Suprapubic skin (tissue), 3 donors: ENCODE results near the gene GGN.

Experiments used
- POLR2AphosphoS5 ChIP-seq, 3 donors: sonication (generic); formaldehyde crosslinking; IDR thresholded peaks; one replicate each; pipeline ENCODE4 v1.6.1; 2017; ENCODE audit warnings: antibody characterized with exemption in 3 of 3
- TF ChIP-seq, protein P1 (sequence below), 2 donors: fragments of 200-600 bp in 1 of 2; fragments of 450-650 bp in 1 of 2; sonication (generic) in 1 of 2; IDR thresholded peaks; one replicate each; pipeline ENCODE4 v1.5.1; 2016 to 2019; ENCODE audit warnings: antibody characterized with exemption in 2 of 2, mild to moderate bottlenecking in 1 of 2, moderate library complexity in 1 of 2

DNA sequence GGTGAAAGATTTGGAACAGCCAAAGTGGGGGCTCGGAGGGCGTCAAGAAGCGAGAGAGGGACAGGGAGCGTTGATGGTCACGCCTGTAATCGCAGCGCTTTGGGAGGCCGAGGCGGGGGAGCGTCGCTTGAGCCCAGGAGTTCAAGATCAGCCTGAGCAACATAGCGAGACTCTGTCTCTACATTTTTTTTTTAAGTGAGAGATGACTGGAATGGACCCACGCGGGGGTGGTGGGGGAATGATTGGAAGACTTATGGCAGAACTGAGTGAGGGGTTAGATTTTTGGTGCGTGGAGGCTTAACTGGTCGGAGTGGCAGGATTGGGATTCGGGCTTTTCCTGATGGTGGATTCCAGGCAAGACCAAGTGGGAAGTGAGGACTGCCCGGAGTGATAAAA lies 12.7 kb downstream of the GGN start:
- TF ChIP-seq, protein P1, sequence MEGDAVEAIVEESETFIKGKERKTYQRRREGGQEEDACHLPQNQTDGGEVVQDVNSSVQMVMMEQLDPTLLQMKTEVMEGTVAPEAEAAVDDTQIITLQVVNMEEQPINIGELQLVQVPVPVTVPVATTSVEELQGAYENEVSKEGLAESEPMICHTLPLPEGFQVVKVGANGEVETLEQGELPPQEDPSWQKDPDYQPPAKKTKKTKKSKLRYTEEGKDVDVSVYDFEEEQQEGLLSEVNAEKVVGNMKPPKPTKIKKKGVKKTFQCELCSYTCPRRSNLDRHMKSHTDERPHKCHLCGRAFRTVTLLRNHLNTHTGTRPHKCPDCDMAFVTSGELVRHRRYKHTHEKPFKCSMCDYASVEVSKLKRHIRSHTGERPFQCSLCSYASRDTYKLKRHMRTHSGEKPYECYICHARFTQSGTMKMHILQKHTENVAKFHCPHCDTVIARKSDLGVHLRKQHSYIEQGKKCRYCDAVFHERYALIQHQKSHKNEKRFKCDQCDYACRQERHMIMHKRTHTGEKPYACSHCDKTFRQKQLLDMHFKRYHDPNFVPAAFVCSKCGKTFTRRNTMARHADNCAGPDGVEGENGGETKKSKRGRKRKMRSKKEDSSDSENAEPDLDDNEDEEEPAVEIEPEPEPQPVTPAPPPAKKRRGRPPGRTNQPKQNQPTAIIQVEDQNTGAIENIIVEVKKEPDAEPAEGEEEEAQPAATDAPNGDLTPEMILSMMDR (IDR thresholded peaks at IDR 0.05), result no peak
- no peak for TF ChIP-seq POLR2AphosphoS5 (IDR thresholded peaks at IDR 0.05)
